Activated CD4-positive, alpha-beta T cell treated with anti-CD3 and anti-CD28 coated beads, Interleukin-2, Interleukin-4, amounts not matched to agents 100 ng/mL and 50 ng/mL, durations not matched to agents 16 hours and 8 hours (primary cell): ENCODE results near the gene FAM83G.
"Not testable (repeated sequence)": the region's sequence is repeated elsewhere in the genome, so short reads cannot be mapped to it uniquely, and the experiment has no call there.

Experiments used
- DNase-seq: peaks from one replicate; pipeline ENCODE4 v3.0.0-alpha.2; 2020; ENCODE audit warnings: low spot score

Gene FAM83G

GRCh38 chr17:18968945-18969887 lies 35.3 kb downstream of the FAM83G start:
- DNase-seq, result no peak

GRCh38 chr17:18968345-18968744 lies 36.2 kb downstream of the FAM83G start:
- no peak for DNase-seq

GRCh38 chr17:18967916-18968315 lies 36.6 kb downstream of the FAM83G start:
- DNase-seq, result no peak

GRCh38 chr17:18966831-18967624 lies 37.5 kb downstream of the FAM83G start:
- no peak for DNase-seq

DNA sequence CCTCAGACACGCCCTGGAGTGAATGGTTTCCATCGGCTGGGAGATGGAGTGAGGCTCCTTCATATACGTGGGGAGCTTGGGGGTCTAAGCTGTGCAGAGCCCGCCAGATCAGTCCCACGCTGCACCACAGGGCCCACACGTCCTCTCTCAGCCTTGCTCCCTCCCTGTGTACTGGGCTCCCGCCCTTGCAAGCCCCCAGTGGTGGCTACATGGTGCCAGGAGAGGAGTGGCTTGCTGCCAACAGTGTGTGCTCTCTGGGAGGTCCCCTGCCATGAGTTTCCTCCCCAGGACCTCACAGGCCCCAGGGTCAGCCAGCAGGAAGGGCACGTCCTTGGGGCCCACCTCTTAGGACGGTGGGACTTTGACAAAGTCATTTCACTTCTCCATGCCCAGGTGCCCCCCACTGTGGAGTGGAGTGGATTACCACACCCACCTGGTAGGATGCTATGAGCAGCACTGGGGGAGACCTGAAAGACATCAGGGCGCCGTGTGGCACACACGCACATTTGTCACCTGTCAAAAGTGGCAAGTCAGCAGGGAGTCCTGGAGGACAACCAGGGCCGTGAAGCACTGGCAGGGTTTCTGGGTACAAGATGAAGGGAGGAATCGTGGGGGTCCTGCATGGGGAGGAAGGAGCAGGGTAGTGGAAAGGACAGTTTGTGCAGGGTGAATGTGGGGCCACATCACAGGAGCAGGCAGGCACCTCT lies 38.9 kb downstream of the FAM83G start:
- no peak for DNase-seq

DNA sequence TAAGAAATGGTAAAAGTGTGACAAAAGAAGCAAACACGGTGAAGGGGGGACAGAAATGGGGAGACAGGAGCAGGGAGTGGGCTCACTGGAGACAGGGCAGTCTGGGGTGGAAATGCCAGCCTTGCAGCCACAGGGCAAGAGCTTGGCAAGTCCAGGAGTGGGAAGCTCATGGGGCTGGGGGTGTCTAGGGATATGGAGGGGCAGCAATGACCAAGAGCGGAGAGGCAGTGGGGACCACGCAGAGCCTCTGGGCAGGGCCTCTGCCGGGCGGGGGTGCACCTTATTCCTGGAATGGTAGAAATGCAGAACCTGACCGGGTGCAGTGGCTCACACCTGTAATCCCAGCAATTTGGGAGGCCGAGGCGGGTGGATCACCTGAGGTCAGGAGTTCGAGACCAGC lies 40.0 kb downstream of the FAM83G start:
- DNase-seq, result no peak

DNA sequence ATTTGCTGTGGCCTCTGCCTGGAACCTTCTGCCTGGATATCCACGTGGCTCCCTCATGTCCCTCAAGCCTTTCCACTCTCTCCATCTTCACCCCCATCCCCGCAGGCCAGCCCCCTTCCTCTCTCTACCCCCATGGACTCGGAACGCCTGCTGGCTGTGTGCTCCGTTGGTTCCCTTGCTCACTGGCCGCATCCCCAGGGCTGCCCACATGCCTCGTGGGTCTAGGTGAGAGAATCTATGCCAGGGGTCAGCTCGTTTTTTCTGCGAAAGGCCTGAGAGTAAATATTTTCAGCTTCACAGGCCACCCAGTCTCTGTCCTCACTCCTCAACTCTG lies 40.6 kb downstream of the FAM83G start:
- no peak for DNase-seq

GRCh38 chr17:18963126-18964017 lies 41.2 kb downstream of the FAM83G start:
- no peak for DNase-seq

- DNase-seq, result no peak
Measured at GRCh38 chr17:18962494-18962815, 42.1 kb downstream of the FAM83G start.

- no peak for DNase-seq
Measured at GRCh38 chr17:18961634-18962493, 42.7 kb downstream of the FAM83G start.

GRCh38 chr17:18960803-18961511 lies 43.6 kb downstream of the FAM83G start:
- DNase-seq, result peak; percentile 82

DNA sequence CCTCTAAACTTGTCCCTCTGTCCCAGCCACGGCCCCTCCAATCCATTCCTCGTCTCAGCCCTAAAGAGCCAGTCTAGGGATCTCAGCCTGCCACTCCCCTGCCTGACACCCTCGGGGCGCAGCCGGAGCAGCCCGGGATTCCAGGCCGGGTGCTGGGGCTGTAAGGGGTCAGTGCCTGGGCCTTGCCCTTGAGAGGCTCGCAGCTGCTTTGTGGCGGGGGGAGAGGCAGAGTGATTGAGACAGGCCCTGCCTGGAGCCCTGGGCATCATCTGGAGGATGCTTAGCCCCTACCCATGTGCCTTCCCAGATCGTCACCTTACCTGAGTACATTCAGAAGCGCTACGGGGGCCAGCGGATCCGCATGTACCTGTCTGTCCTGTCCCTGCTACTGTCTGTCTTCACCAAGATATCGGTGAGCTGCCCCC lies 44.3 kb downstream of the FAM83G start:
- DNase-seq, result no peak

DNA sequence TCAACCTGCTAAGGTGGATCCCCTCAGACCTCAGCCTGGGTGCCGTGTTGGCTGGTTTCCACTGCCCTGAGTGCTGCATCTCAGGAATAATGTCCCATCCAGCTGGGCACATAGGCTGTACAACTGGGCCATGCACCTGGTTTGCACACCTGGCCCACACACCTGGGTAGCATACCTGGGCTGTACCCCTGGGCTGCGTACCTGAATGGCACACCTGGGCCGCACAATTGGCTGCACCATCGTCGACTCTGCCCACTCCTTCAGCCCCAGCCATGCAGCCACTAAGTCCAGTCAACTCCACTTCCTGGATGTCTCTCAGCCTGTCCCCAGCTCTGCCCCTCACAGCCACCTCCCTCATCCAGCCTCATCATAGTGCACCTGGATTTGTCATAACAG lies 44.7 kb downstream of the FAM83G start:
- DNase-seq, result no peak

DNA sequence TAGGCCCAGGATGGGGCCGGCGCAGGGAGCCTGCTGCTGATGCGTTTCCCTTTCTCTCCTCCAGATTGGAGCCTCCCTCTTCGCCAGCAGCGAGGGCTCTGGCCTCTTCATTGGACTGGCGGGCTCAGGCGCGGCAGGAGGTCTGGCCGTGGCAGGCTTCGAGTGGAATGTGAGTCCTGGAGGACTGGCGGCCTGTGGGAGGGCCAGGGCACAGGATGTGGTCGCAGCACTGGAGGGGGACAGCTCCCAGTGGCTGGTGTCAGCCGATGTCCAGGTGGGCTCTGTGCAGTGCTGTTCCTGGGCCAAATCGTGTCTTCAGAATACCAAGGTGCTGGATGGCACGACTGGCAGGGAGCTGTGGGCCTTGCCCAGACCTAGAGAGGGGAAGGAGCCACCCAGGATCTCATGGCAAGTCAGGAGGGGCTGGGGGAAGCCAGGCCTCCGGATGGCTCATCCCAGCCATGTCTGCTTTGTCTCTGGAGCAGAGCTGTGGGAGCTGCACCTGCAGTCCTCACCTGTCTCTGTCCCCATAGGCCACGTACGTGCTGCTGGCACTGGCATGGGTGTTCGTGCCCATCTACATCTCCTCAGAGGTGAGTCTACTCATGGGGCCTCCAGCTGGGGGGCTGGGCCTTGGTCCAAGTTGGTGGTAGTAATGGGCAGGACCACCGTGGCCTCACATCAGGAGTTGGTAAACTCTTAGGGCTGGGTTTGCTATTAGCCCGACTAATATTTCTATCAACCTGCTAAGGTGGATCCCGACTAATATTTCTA lies 45.3 kb downstream of the FAM83G start:
- DNase-seq, result no peak

- no peak for DNase-seq
Measured at GRCh38 chr17:18958611-18959010, 46.0 kb downstream of the FAM83G start.

GRCh38 chr17:18957831-18958230 lies 46.7 kb downstream of the FAM83G start:
- no peak for DNase-seq

DNA sequence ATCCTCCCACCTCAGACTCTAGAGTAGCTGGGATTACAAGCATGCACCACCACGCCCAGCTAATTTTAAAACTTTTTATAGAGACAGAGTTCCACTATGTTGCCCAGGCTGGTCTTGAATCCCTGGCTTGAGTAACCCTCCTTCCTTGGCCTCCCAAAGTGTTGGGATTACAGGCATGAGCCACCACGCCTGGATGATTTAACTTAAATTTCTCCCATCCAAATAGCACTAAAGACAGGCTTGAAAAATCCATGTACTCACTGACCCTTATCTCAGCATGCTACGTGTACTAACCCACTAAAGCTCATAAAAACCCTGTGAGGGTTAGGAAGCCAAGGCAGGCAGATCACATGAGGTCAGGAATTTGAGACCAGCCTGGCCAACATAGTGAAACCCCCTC lies 48.0 kb downstream of the FAM83G start:
- no peak for DNase-seq

- DNase-seq, result not testable (repeated sequence)
Measured at GRCh38 chr17:18956021-18956420, 48.5 kb downstream of the FAM83G start.

DNA sequence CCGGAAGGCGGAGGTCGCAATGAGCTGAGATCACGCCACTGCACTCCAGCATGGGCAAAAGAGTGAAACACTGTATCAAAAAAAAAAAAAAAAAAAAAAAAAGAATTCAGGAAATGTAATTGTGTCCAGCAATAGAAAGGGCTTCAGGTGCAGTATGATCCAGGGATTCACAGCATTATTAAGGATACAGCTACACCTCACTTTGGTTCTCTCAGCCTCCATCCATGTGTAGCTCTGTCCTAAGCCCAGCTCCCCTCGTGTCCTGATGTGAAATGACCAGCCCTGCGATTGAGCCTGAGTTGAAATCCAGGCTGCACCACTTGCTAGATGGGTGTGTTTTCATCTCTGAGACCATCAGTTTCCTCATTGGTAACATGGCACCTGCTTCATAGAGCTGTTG lies 49.6 kb downstream of the FAM83G start:
- no peak for DNase-seq
